Measurements from ENCODE around the gene AQP12A. TPM values are rescaled to one million over a fixed set of nuclear protein-coding genes. Genes with fewer than 3 reads are reported as not detected.

The AQP12A gene
- total RNA-seq, 1 donor from 2014 or later, result not detected

GRCh38 chr2:240711296-240711695 lies 19.6 kb downstream of the AQP12A start:
- H3K9me3 Mint-ChIP-seq, result peaks cover 7% of the 10 kb centered on the region
- no peak overlapping the region for H3K27ac Mint-ChIP-seq
- TF ChIP-seq CTCF (IDR thresholded peaks at IDR 0.05; ENCODE audit: unreplicated experiment), result no peak
- DNase-seq (ENCODE audit: low spot score in 2 of 2, unreplicated experiment in 2 of 2), result no peak
- H3K27me3 Mint-ChIP-seq (ENCODE audit: low read depth), result peaks cover 2% of the 10 kb centered on the region
- peaks cover 14% of the 10 kb centered on the region for H3K4me1 Mint-ChIP-seq
- no peaks in the 10 kb centered on the region for H3K36me3 Mint-ChIP-seq
- H3K4me3 Mint-ChIP-seq, result no peak overlapping the region

GRCh38 chr2:240711701-240712100 lies 20.0 kb downstream of the AQP12A start:
- H3K36me3 Mint-ChIP-seq, result no peaks in the 10 kb centered on the region
- no peak for TF ChIP-seq CTCF (IDR thresholded peaks at IDR 0.05; ENCODE audit: unreplicated experiment)
- H3K27me3 Mint-ChIP-seq (ENCODE audit: low read depth), result peaks cover 2% of the 10 kb centered on the region

GRCh38 chr2:240712121-240712520 lies 20.5 kb downstream of the AQP12A start:
- Mint-ChIP-seq H3K4me3 (no peak overlapping the region), H3K27ac (no peak overlapping the region), H3K27me3 (ENCODE audit: low read depth) (peaks cover 2% of the 10 kb centered on the region), H3K4me1 (peaks cover 10% of the 10 kb centered on the region), H3K36me3 (no peaks in the 10 kb centered on the region), H3K9me3 (peaks cover 7% of the 10 kb centered on the region)
- TF ChIP-seq CTCF (IDR thresholded peaks at IDR 0.05; ENCODE audit: unreplicated experiment), result no peak
- no peak for DNase-seq (ENCODE audit: low spot score in 2 of 2, unreplicated experiment in 2 of 2)

More at GRCh38 chr2:240711701-240712100, 20.0 kb downstream of the AQP12A start:
- peaks cover 14% of the 10 kb centered on the region for H3K4me1 Mint-ChIP-seq
- no peak overlapping the region for H3K4me3 Mint-ChIP-seq
- no peak for DNase-seq (ENCODE audit: low spot score in 2 of 2, unreplicated experiment in 2 of 2)
- H3K27ac Mint-ChIP-seq, result no peak overlapping the region
- H3K9me3 Mint-ChIP-seq, result peaks cover 7% of the 10 kb centered on the region

GRCh38 chr2:240713071-240713927 lies 21.6 kb downstream of the AQP12A start:
- peaks cover 6% of the 10 kb centered on the region for H3K9me3 Mint-ChIP-seq
- no peak for TF ChIP-seq CTCF (IDR thresholded peaks at IDR 0.05; ENCODE audit: unreplicated experiment)
- H3K4me1 Mint-ChIP-seq, result no peaks in the 10 kb centered on the region
- DNase-seq (ENCODE audit: low spot score in 2 of 2, unreplicated experiment in 2 of 2), result no peak
- H3K27me3 Mint-ChIP-seq (ENCODE audit: low read depth), result peaks cover 1% of the 10 kb centered on the region
- H3K36me3 Mint-ChIP-seq, result no peaks in the 10 kb centered on the region
- no peak overlapping the region for H3K27ac Mint-ChIP-seq
- H3K4me3 Mint-ChIP-seq, result no peak overlapping the region

GRCh38 chr2:240713928-240714746 lies 22.5 kb downstream of the AQP12A start:
- Mint-ChIP-seq H3K4me1 (no peaks in the 10 kb centered on the region), H3K27me3 (ENCODE audit: low read depth) (no peaks in the 10 kb centered on the region), H3K9me3 (no peaks in the 10 kb centered on the region), H3K4me3 (no peak overlapping the region), H3K36me3 (no peaks in the 10 kb centered on the region), H3K27ac (no peak overlapping the region)
- no peak for TF ChIP-seq CTCF (IDR thresholded peaks at IDR 0.05; ENCODE audit: unreplicated experiment)
- DNase-seq (ENCODE audit: low spot score in 2 of 2, unreplicated experiment in 2 of 2), result no peak

Measured in mesothelial cell of epicardium (in vitro differentiated cells).